H9 (cell line): ENCODE data around the gene INPP5F. TPM values are rescaled to one million over a fixed set of nuclear protein-coding genes. Genes with fewer than 3 reads are reported as not detected.

Source experiments
- DNase-seq: peaks from one replicate; pipeline ENCODE4 v3.0.0-alpha.2; 2017
- H2AFZ ChIP-seq: one replicate; pipeline ENCODE4 v1.6.1; 2013; ENCODE audit warnings: mild to moderate bottlenecking, low read length, control low read depth, moderate library complexity
- H2AK5ac ChIP-seq: 2 replicates; pipeline ENCODE4 v1.6.1; 2013; ENCODE audit warnings: low read length, control low read depth, mixed read lengths; ENCODE audit not compliant: insufficient read length
- H2BK120ac ChIP-seq: one replicate; pipeline ENCODE4 v1.6.1; 2013; ENCODE audit warnings: low read depth, mild to moderate bottlenecking, low read length, control low read depth, inconsistent platforms; ENCODE audit not compliant: poor library complexity, severe bottlenecking
- H2BK12ac ChIP-seq: 2 replicates; pipeline ENCODE4 v1.6.1; 2013; ENCODE audit warnings: low read length, control low read depth, mixed read lengths, low read depth; ENCODE audit not compliant: insufficient read length
- H2BK15ac ChIP-seq: 2 replicates; pipeline ENCODE4 v1.6.1; 2013; ENCODE audit warnings: low read depth, low read length, control low read depth
- H2BK20ac ChIP-seq: one replicate; pipeline ENCODE4 v1.6.1; 2013; ENCODE audit warnings: low read depth, mild to moderate bottlenecking, low read length, control low read depth, inconsistent platforms; ENCODE audit not compliant: poor library complexity, severe bottlenecking
- H2BK5ac ChIP-seq: 2 replicates; pipeline ENCODE4 v1.6.1; 2013; ENCODE audit warnings: low read length, control low read depth, mixed read lengths; ENCODE audit not compliant: insufficient read length
- H3K14ac ChIP-seq: 2 replicates; pipeline ENCODE4 v1.6.1; 2013; ENCODE audit warnings: low read length, control low read depth; ENCODE audit not compliant: insufficient read depth
- H3K18ac ChIP-seq: 2 replicates; pipeline ENCODE4 v1.6.1; 2013; ENCODE audit warnings: low read depth, mild to moderate bottlenecking, mixed read lengths, low read length, control low read depth; ENCODE audit not compliant: insufficient read length
- H3K23ac ChIP-seq: 2 replicates; pipeline ENCODE4 v1.6.1; 2013; ENCODE audit warnings: low read length, control low read depth, mixed read lengths, low read depth; ENCODE audit not compliant: insufficient read length
- H3K23me2 ChIP-seq: 2 replicates; pipeline ENCODE4 v1.6.1; 2013; ENCODE audit warnings: low read depth, mild to moderate bottlenecking, mixed read lengths, low read length, control low read depth; ENCODE audit not compliant: insufficient read length, poor library complexity, severe bottlenecking
- H3K27ac ChIP-seq: 2 replicates; pipeline ENCODE4 v1.5.1; 2013; ENCODE audit warnings: low read length, control low read depth, mixed read lengths, low read depth; ENCODE audit not compliant: insufficient read length
- H3K27me3 ChIP-seq: 2 replicates; pipeline ENCODE4 v1.6.1; 2013; ENCODE audit warnings: low read length, control low read depth, inconsistent platforms; ENCODE audit not compliant: insufficient read depth
- H3K4ac ChIP-seq: 2 replicates; pipeline ENCODE4 v1.6.1; 2013; ENCODE audit warnings: low read depth, mild to moderate bottlenecking, control low read depth, inconsistent platforms, low read length, moderate library complexity
- H3K4me1 ChIP-seq: 2 replicates; pipeline ENCODE4 v1.6.1; 2013; ENCODE audit warnings: low read length, control low read depth, inconsistent platforms; ENCODE audit not compliant: insufficient read depth
- H3K4me2 ChIP-seq: 2 replicates; pipeline ENCODE4 v1.6.1; 2013; ENCODE audit warnings: low read length, control low read depth, mixed read lengths; ENCODE audit not compliant: insufficient read length, insufficient read depth
- H3K56ac ChIP-seq: 2 replicates; pipeline ENCODE4 v1.6.1; 2013; ENCODE audit warnings: low read depth, mild to moderate bottlenecking, mixed read lengths, low read length, control low read depth; ENCODE audit not compliant: insufficient read length
- H3K79me1 ChIP-seq: 2 replicates; pipeline ENCODE4 v1.6.1; 2013; ENCODE audit warnings: low read depth, mild to moderate bottlenecking, moderate library complexity, low read length, control low read depth, inconsistent platforms; ENCODE audit not compliant: insufficient read depth, poor library complexity, severe bottlenecking
- H3K79me2 ChIP-seq: 2 replicates; pipeline ENCODE4 v1.6.1; 2013; ENCODE audit warnings: low read length, control low read depth, inconsistent platforms; ENCODE audit not compliant: insufficient read depth
- H3K9ac ChIP-seq: 2 replicates; pipeline ENCODE4 v1.6.1; 2013; ENCODE audit warnings: low read length, control low read depth, mixed read lengths; ENCODE audit not compliant: insufficient read length; ENCODE audit errors: extremely low read depth
- H3K9me3 ChIP-seq: one replicate; pipeline ENCODE4 v1.6.1; 2013; ENCODE audit warnings: low read depth, low read length, inconsistent platforms; ENCODE audit not compliant: control insufficient read depth
- H3T11ph ChIP-seq: one replicate; pipeline ENCODE4 v1.6.1; 2013; ENCODE audit warnings: mild to moderate bottlenecking, low read length, control low read depth, inconsistent platforms
- H4K20me1 ChIP-seq: one replicate; pipeline ENCODE4 v1.6.1; 2013; ENCODE audit not compliant: control insufficient read depth, insufficient read length, insufficient read depth
- H4K5ac ChIP-seq: 2 replicates; pipeline ENCODE4 v1.6.1; 2013; ENCODE audit warnings: low read depth, mild to moderate bottlenecking, mixed read lengths, low read length, control low read depth; ENCODE audit not compliant: insufficient read length
- H4K8ac ChIP-seq: replicated peaks from 2 replicates; pipeline ENCODE4 v1.6.1; 2013; ENCODE audit warnings: low read length, control low read depth, mixed read lengths, low read depth; ENCODE audit not compliant: insufficient read length
- H4K91ac ChIP-seq: 2 replicates; pipeline ENCODE4 v1.6.1; 2013; ENCODE audit warnings: low read depth, mild to moderate bottlenecking, moderate library complexity, mixed read lengths, low read length, control low read depth; ENCODE audit not compliant: insufficient read length
- H3K27ac Mint-ChIP-seq, 3 experiments: 2 replicates in 2 of 3; 3 replicates in 1 of 3; pipeline ENCODE4 v1.8.0; 2020 to 2021; ENCODE audit warnings: mixed read lengths in 3 of 3, mild to moderate bottlenecking in 1 of 3, moderate library complexity in 1 of 3
- H3K27me3 Mint-ChIP-seq: 2 replicates; pipeline ENCODE4 v1.8.0; 2021; ENCODE audit warnings: low read depth, mild to moderate bottlenecking, moderate library complexity, mixed read lengths
- H3K36me3 Mint-ChIP-seq, 3 experiments: 2 replicates in 2 of 3; 3 replicates in 1 of 3; pipeline ENCODE4 v1.8.0; 2020 to 2021; ENCODE audit warnings: low read depth in 3 of 3, mixed read lengths in 3 of 3; ENCODE audit not compliant: insufficient read depth in 1 of 3
- H3K4me1 Mint-ChIP-seq, 2 experiments: 2 replicates each; pipeline ENCODE4 v1.8.0; 2020; ENCODE audit warnings: mixed read lengths in 2 of 2
- H3K4me3 Mint-ChIP-seq, 2 experiments: 2 replicates in 1 of 2; 3 replicates in 1 of 2; pipeline ENCODE4 v1.8.0; 2020 to 2021; ENCODE audit warnings: mild to moderate bottlenecking in 2 of 2, mixed read lengths in 2 of 2, moderate library complexity in 1 of 2
- H3K9me3 Mint-ChIP-seq, 2 experiments: 2 replicates in 1 of 2; 3 replicates in 1 of 2; pipeline ENCODE4 v1.8.0; 2020; ENCODE audit warnings: mild to moderate bottlenecking in 2 of 2, mixed read lengths in 2 of 2, moderate library complexity in 1 of 2
- whole genome bisulfite sequencing: extraction: QIAGEN DNeasy Blood & Tissue Kit; methylation state at CpG from one replicate; pipeline ENCODE4 v1.1.7; 2013; ENCODE audit warnings: missing lambda C conversion rate, low lambda C conversion rate, mixed read lengths; ENCODE audit not compliant: insufficient read length; ENCODE audit errors: extremely low coverage; 5-methylcytosine and 5-hydroxymethylcytosine counted together
- total RNA-seq: library from RNA; stranded (reverse); gene quantifications from 2 replicates; pipeline ENCODE4 v1.2.1, GENCODE V29; 2021
- TF ChIP-seq, protein P1 (sequence below): fragments of 200-600 bp; sonication (generic); conservative IDR thresholded peaks from 3 replicates; pipeline ENCODE4 v1.8.0; 2021; ENCODE audit warnings: antibody characterized with exemption, mild to moderate bottlenecking

The INPP5F gene
- total RNA-seq, 1 experiment from 2014 or later = 108 TPM

- Histone ChIP-seq H3K27me3 (no peaks in the 10 kb centered on the region), H4K91ac (no peak overlapping the region)
Measured at GRCh38 chr10:119734396-119735332, 8.8 kb downstream of the INPP5F start.

More at GRCh38 chr10:119734396-119735332, 8.8 kb downstream of the INPP5F start:
- Histone ChIP-seq H3K79me1 (peaks cover 9% of the 10 kb centered on the region), H3K23ac (no peak overlapping the region), H2AFZ (no peak overlapping the region), H2BK5ac (no peak overlapping the region), H3K79me2 (no peaks in the 10 kb centered on the region; the same call in 1 of the 2 replicates), H3K23me2 (no peaks in the 10 kb centered on the region), H4K8ac (no peak overlapping the region), H3K56ac (no peak overlapping the region), H2AK5ac (no peak overlapping the region), H3K27ac (no peak overlapping the region), H3K4ac (no peak overlapping the region), H3K18ac (no peak overlapping the region), H3K4me2 (no peak overlapping the region), H3K4me1 (no peaks in the 10 kb centered on the region), H2BK15ac (no peak overlapping the region), H3T11ph (no peak overlapping the region), H2BK20ac (no peak overlapping the region), H3K14ac (no peak overlapping the region), H3K9me3 (no peaks in the 10 kb centered on the region), H4K20me1 (no peaks in the 10 kb centered on the region), H3K9ac (no peak overlapping the region), H2BK120ac (no peak overlapping the region), H2BK12ac (no peak overlapping the region), H4K5ac (no peak overlapping the region)
- Mint-ChIP-seq H3K9me3 (no peaks in the 10 kb centered on the region), H3K27ac (peak overlapping the region in 1 of 3 experiments; percentile 80; a peak in 2 of 7 replicates), H3K4me3 (no peak overlapping the region), H3K36me3 (peaks cover 1 to 4% (median 3%) of the 10 kb centered on the region in 3 experiments; a peak in 4 of 7 replicates), H3K27me3 (no peaks in the 10 kb centered on the region), H3K4me1 (peaks cover 28 to 35% of the 10 kb centered on the region in 2 experiments)
- no CpG with 5 or more reads among the region's 1 CpG for WGBS
- DNase-seq = no peak
- TF ChIP-seq, protein P1, sequence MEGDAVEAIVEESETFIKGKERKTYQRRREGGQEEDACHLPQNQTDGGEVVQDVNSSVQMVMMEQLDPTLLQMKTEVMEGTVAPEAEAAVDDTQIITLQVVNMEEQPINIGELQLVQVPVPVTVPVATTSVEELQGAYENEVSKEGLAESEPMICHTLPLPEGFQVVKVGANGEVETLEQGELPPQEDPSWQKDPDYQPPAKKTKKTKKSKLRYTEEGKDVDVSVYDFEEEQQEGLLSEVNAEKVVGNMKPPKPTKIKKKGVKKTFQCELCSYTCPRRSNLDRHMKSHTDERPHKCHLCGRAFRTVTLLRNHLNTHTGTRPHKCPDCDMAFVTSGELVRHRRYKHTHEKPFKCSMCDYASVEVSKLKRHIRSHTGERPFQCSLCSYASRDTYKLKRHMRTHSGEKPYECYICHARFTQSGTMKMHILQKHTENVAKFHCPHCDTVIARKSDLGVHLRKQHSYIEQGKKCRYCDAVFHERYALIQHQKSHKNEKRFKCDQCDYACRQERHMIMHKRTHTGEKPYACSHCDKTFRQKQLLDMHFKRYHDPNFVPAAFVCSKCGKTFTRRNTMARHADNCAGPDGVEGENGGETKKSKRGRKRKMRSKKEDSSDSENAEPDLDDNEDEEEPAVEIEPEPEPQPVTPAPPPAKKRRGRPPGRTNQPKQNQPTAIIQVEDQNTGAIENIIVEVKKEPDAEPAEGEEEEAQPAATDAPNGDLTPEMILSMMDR = no peak
